ENCODE results near the gene KIAA1614.
"Not testable (repeated sequence)": the region's sequence is repeated elsewhere in the genome, so short reads cannot be mapped to it uniquely, and the experiment has no call there.

The KIAA1614 gene

GRCh38 chr1:180946056-180946455 is 33.4 kb downstream of the KIAA1614 start:
- DNase-seq (ENCODE audit: low spot score) = no peak

DNA sequence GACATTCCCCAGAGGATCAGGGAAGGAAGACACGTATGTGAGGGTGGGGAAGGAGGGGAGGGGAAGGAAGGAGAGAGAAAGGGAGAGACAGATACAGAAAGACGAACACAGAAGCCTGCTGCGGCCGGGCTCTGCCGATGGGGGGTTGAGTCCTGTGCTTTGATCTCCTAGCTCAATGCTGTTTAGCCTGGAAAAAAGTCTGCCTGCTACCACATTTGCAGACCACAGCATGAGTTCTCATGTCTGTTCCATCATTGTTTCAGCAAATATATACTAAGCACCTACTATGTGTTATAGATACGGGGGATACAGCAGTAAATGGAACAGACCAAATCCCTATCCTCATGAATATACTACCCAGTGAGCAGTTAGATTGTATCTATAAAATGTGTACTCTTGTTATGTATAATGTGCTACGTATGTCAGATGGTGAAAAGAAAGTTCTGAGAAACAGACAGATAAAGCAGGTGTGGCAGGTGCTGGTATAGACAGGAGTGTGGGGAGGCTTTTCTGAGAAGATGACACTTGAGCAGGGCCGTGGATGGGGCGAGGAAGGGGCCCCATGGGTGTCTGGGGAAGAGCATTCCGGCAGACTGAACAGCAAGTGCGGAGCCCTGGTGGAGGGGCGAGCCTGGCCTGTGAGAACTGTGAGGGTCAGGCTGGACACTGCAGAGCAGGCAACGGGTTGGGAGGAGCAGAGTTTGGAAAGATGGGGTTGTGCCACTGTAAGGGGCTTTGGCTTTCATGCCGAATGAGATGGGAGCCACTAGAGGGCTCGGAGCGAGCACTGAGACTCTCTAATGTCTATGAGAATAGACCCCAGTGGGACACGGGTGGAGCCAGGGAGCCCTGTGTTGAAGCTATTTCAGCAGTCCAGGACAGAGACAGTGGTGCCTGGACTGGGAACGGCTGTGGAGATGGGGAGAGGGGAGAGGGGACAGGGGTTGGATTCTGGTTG is 34.1 kb downstream of the KIAA1614 start:
- DNase-seq (ENCODE audit: low spot score) = no peak

DNA sequence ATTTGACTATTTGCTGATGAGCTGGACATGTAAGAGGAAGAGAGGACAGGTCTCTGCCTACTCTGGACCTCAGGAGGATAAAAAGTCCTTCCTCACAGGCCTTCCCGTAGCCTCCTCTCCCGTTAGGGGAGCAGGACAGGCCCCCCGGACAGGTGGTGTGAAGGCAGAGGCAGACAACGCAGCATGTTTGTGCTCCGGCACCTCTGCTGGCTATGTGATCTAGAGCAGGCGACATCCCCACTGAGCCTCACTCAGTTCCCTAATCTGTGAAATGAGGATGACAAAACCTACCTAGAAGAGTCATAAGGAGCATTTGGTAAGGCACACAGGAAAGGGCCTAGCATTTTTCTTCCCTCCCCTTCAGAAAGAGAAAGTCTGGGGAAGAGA is 34.8 kb downstream of the KIAA1614 start:
- no peak for DNase-seq (ENCODE audit: low spot score)

- DNase-seq (ENCODE audit: low spot score) = no peak
Observed at GRCh38 chr1:180947901-180948640, 35.4 kb downstream of the KIAA1614 start.

- DNase-seq (ENCODE audit: low spot score) = no peak
Observed at GRCh38 chr1:180948641-180949615, 36.2 kb downstream of the KIAA1614 start.

- no peak for DNase-seq (ENCODE audit: low spot score)
Observed at GRCh38 chr1:180949616-180950000, 36.9 kb downstream of the KIAA1614 start.

DNA sequence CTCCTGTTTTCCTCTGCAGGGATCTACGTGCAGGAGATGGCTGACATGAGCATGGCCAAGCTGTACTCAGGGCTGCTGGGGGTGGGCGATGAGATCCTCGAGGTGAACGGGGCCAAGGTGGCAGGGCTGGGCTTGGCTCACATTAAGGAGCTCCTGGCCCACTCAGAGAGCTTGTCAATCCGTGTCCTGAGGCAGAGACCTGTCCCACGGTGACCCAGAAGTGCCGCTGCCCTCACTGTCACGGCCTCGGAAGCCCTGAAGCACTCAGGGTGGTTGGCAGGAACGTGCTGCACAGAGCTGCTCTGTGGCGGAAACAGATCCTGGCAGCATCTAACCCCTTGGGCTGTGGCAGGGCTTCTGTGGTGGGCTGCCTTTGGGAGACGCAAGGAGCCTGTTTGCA is 37.6 kb downstream of the KIAA1614 start:
- DNase-seq (ENCODE audit: low spot score) = no peak

DNA sequence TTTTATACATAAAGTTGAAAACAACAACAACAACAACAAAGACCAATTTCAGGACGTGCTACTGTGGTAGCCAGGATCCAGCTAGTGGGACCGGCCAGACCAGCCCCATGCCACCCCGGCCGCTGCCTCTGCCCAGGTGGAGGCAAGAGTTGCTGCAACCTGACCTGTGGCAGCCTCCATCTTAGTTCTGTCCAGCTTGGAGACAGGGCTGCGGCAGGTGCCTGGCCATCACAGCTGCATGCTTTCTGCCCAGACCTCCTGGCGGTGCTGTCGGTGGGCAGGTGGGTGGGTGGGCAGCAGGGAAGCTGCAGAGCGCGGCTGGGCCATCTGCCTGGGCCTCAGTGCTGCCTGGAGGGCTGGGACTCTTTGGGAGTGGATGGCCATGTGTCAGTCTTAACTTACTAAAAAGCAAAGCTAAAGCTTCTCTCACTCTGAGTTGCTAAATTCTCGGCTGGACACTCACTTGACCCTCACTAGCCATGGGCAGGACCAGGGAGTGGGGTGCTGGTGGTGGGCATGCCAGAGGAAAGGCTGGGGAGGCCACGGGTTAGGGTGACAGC is 38.6 kb downstream of the KIAA1614 start:
- DNase-seq (ENCODE audit: low spot score) = no peak

GRCh38 chr1:180951836-180952656 is 39.3 kb downstream of the KIAA1614 start:
- DNase-seq (ENCODE audit: low spot score) = no peak

- DNase-seq (ENCODE audit: low spot score) = no peak
Observed at GRCh38 chr1:180952657-180953013, 39.9 kb downstream of the KIAA1614 start.

DNA sequence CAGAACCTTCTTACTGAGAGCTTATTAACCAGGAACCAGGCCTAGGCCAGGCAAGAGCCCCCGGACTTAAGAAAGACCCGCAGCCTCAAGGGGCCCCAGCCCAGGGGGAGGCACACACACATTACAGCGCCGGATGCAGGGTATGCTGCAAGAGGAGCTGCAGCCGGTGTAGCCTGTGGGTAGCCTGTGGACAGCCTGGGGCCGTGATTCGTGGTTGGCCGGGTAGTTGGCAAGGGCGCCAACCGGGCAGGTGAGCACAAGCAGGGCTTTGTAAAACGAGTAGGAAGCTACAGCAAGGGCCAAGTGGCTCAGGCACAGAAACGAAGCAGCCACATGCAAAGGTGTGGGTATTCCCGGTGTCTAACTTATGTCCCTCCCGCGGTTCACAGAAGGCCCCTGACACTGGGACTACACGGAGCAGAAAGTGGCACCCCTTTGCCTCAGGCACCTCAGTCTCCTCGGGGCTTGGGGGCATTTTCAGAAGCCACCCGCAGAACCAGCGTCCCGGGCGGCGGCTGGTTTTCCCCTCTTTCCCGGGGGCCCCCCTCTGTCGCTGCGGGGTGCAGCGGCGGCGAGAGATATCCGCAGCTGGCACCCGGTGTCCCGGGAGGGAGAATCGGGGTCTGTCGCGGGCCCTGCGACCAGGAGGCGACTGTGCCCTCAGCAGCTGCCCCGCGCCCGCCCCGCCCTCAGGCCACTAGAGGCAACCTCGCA is 40.8 kb downstream of the KIAA1614 start:
- DNase-seq (ENCODE audit: low spot score) = no peak

DNA sequence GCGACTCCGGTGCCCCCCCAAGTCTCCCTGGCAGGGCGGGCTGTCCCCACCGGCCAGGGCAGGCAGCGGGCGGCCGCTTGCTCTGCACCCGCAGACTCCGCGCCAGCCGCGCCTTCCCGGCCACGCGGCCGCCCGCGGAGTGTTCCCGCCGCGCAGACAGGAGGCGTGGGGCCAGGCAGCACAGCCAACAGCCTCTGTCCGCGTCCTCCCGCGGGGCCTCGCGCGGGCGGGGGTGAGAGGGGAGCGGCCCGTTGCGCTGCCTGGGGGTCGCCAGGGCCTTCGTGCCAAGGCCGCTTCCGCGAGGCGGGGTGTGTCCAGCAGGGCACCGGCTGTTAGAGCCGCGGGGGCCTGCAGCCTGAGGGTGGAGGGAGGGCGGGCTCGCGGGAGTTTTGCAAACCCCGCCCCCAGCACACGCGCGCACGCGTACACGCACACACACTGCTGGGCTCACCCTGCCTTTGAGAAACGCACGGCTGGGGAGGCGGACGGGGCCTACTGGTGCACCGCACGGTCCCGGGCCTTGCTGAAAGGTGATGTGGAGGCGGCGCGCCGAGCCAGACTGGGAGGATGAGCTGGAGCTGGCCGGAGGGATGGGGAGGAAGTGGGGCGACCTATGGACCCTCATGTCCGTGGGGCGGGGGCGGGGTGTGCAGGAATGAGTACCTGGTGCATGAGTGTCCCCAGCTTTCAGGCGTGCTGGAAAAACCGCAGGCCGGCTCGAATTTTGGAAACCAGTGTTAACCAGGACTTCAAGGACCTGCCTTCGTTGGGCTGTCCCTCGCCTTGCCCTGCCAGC is 41.5 kb downstream of the KIAA1614 start:
- DNase-seq (ENCODE audit: low spot score) = peak; percentile 28

DNA sequence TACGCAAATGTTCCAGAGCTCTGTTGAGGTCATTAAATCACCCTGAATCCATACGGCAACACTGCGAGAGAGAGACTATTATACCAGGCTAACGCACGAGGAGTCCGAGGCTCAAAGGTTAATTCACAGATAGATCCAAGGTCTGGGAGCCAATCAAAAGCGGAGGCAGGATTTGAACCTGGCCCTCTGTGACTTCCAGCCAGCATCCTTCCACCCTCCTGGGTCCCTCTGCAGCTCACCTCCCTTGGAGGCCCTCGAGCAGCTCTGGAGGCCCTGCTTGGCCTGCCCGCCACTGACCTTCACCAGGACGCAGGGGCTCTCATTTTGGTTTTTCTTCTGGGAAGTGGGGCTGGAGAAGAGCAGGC is 42.1 kb downstream of the KIAA1614 start:
- no peak for DNase-seq (ENCODE audit: low spot score)

GRCh38 chr1:180956028-180956640 is 43.4 kb downstream of the KIAA1614 start:
- no peak for DNase-seq (ENCODE audit: low spot score)

GRCh38 chr1:180959620-180960019 is 46.9 kb downstream of the KIAA1614 start:
- DNase-seq (ENCODE audit: low spot score) = not testable (repeated sequence)

- no peak for DNase-seq (ENCODE audit: low spot score)
Observed at GRCh38 chr1:180961622-180962021, 48.9 kb downstream of the KIAA1614 start.

GRCh38 chr1:180962178-180962577 is 49.5 kb downstream of the KIAA1614 start:
- no peak for DNase-seq (ENCODE audit: low spot score)

GRCh38 chr1:180964056-180964455 is 51.4 kb downstream of the KIAA1614 start:
- DNase-seq (ENCODE audit: low spot score) = no peak

DNA sequence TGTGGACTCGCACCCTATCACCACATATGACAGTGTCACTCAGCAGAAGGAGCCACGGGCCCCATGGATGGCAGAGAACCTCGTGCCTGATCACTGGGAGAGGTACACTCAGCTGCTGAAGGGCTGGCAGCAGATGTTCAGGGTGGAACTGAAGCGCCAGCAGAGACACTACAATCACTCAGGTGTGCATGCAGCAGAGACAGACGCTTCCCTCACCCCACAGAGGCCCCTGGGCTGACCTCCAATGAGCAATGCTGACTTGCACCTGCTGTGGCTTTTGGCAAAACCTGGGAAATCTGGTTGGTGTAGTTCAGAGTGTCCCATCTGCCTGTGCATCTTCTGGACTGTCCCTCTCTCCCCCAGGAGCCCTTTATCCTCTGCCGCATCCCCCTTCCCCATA is 51.9 kb downstream of the KIAA1614 start:
- no peak for DNase-seq (ENCODE audit: low spot score)
